Measurements from ENCODE around the gene NEU3. TPM values are rescaled to one million over a fixed set of nuclear protein-coding genes. Genes with fewer than 3 reads are reported as not detected.
A peak's percentile ranks its signal among the peaks of the same experiment; 100 is the strongest.

The NEU3 gene
- total RNA-seq = 10 to 100 TPM; 16.4 TPM

- DNase-seq = peak; percentile 90
- CTCF ChIA-PET = interaction anchor here (0.7 to 1.6 kb wide), 4 partner anchors 44 to 217 kb away, joined by 3 to 5 read pairs (median 3); no protein-coding TSS in a partner anchor
- Mint-ChIP-seq H3K4me1 (ENCODE audit: low read depth) (peaks cover 26% of the 10 kb centered on the region), H3K27me3 (ENCODE audit: low read depth) (no peaks in the 10 kb centered on the region), H3K36me3 (ENCODE audit: low read depth) (no peaks in the 10 kb centered on the region), H3K9me3 (no peaks in the 10 kb centered on the region), H3K27ac (peak within 1 kb of the TSS; percentile 79), H3K4me3 (peak within 1 kb of the TSS; percentile 95)
- intact Hi-C loops (cut with micrococcal nuclease) = loop anchor here (1.0 to 2.0 kb wide), 3 partner anchors 34 to 60 kb away; partner anchors contain the start of genes SPCS2 and XRRA1
Measured at GRCh38 chr11:74988541-74989259, at the start of gene NEU3. TSS of gene NEU3 (plus strand) at chr11:74988933. CDS start at chr11:74989061, 128 bp downstream.

DNA sequence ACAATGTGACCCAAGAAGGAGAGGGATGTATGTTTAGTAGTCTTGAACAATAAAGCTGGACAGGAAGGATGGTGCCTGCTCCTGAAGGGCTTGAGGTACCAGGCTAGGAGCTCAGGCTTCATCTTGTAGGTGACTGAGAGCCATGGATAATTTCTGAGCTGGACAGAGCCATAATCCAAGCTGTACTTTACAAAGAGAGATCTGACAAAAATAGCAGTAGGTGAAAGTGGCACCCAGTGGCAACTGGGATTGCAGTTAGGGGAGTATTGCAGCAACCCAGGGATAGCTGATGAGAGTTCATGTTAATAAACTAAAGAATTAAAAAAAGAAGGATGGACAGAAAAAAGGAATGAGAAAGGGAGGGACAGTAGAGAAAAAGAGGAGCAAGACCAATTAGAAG is 47.2 kb upstream of the NEU3 start:
- Mint-ChIP-seq H3K4me1 (ENCODE audit: low read depth) (peaks cover 9% of the 10 kb centered on the region), H3K27ac (no peak overlapping the region), H3K27me3 (ENCODE audit: low read depth) (no peaks in the 10 kb centered on the region), H3K9me3 (no peaks in the 10 kb centered on the region), H3K36me3 (ENCODE audit: low read depth) (peaks cover 8% of the 10 kb centered on the region), H3K4me3 (no peak overlapping the region)
- intact Hi-C loops (cut with micrococcal nuclease) = loop anchor here (10.0 kb wide), 1 partner anchor 393 kb away; no protein-coding TSS in a partner anchor
- DNase-seq = no peak
- CTCF ChIA-PET = interaction anchor here (0.6 to 0.8 kb wide), 2 partner anchors 12 to 18 kb away, joined by 3 read pairs; no protein-coding TSS in a partner anchor

- no peaks in the 10 kb centered on the region for H3K9me3 Mint-ChIP-seq
- no peak for DNase-seq
- intact Hi-C loops (cut with micrococcal nuclease) = loop anchor here (10.0 kb wide), 1 partner anchor 393 kb away; no protein-coding TSS in a partner anchor
- CTCF ChIA-PET = interaction anchor here (0.6 to 0.8 kb wide), 2 partner anchors 13 to 19 kb away, joined by 3 read pairs; no protein-coding TSS in a partner anchor
- H3K27ac Mint-ChIP-seq = no peak overlapping the region
- no peak overlapping the region for H3K4me3 Mint-ChIP-seq
- H3K27me3 Mint-ChIP-seq (ENCODE audit: low read depth) = no peaks in the 10 kb centered on the region
- H3K36me3 Mint-ChIP-seq (ENCODE audit: low read depth) = peaks cover 8% of the 10 kb centered on the region
- peaks cover 9% of the 10 kb centered on the region for H3K4me1 Mint-ChIP-seq (ENCODE audit: low read depth)
Measured at GRCh38 chr11:74942073-74942759, 46.5 kb upstream of the NEU3 start.

DNA sequence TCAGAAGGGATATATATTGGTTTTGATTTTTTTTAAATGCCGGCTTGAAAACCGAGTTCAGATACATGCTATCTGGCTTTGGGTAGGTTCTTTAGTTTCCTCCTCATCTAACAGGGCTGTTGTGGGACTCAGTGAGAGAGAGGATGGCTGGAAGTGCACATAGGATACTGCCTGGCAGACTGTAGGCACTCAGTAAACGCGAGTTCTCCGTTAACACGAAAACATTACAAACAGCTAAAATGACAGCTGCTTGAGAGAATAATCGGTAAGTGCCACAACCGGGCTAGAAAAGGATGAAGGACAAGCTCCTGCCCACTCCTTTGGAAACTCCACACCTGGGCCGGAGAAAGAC is 40.2 kb upstream of the NEU3 start:
- peaks cover 8% of the 10 kb centered on the region for H3K36me3 Mint-ChIP-seq (ENCODE audit: low read depth)
- H3K9me3 Mint-ChIP-seq = no peaks in the 10 kb centered on the region
- H3K4me1 Mint-ChIP-seq (ENCODE audit: low read depth) = peaks cover 32% of the 10 kb centered on the region
- H3K27me3 Mint-ChIP-seq (ENCODE audit: low read depth) = no peaks in the 10 kb centered on the region
- peak overlapping the region; percentile 98 for H3K4me3 Mint-ChIP-seq
- peak overlapping the region; percentile 89 for H3K27ac Mint-ChIP-seq
- peak; percentile 10 for DNase-seq
- CTCF ChIA-PET = interaction anchor here (1.1 kb wide), 1 partner anchor 300 kb away, joined by 3 read pairs; no protein-coding TSS in a partner anchor
- intact Hi-C loops (cut with micrococcal nuclease) = loop anchor here (2.0 to 10.0 kb wide), 4 partner anchors 200 to 456 kb away; partner anchors contain the start of genes LIPT2 and RNF169

- Mint-ChIP-seq H3K4me1 (ENCODE audit: low read depth) (peaks cover 36% of the 10 kb centered on the region), H3K27me3 (ENCODE audit: low read depth) (no peaks in the 10 kb centered on the region), H3K36me3 (ENCODE audit: low read depth) (peaks cover 8% of the 10 kb centered on the region), H3K4me3 (peak within 1 kb of the TSS; percentile 98), H3K9me3 (no peaks in the 10 kb centered on the region), H3K27ac (peak within 1 kb of the TSS; percentile 89)
- intact Hi-C loops (cut with micrococcal nuclease) = loop anchor here (1.0 to 10.0 kb wide), 9 partner anchors 39 to 551 kb away; partner anchors contain the start of genes LIPT2, NEU3, PGM2L1 and POLD3
- CTCF ChIA-PET = interaction anchor here (1.0 to 1.1 kb wide), 2 partner anchors 16 to 299 kb away, joined by 3 read pairs; no protein-coding TSS in a partner anchor
- DNase-seq = peak; percentile 100
Measured at GRCh38 chr11:74948898-74949752, 39.6 kb upstream of the NEU3 start, which contains the start of the genes SPCS2 and XRRA1. TSS of gene SPCS2 (plus strand) at chr11:74949266. CDS start at chr11:74949286, 20 bp downstream. TSS of gene XRRA1 (minus strand) at chr11:74949091. CDS start at chr11:74940878, 8,213 bp downstream.

DNA sequence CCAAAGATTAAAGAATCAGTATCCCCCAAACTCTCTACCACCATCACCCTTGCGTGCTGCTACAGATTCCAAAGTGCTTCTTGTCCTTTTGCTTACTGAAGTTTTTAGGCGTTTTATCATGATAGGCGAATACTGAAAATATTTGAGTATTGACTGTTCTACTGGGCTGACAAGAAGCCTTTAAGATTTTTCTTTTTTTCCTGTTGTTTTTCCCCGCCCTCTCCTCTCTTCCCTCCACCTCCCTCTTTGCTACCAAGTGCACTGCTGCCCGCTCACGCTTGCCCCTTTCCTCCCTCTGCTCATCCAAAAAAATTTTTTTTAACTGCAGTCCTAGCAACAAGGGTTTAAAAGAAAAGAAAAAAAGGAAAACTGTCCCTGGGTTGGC is 39.0 kb upstream of the NEU3 start:
- intact Hi-C loops (cut with micrococcal nuclease) = loop anchor here (1.0 to 10.0 kb wide), 9 partner anchors 39 to 551 kb away; partner anchors contain the start of genes LIPT2, NEU3, PGM2L1 and POLD3
- Mint-ChIP-seq H3K4me1 (ENCODE audit: low read depth) (peaks cover 38% of the 10 kb centered on the region), H3K27ac (peak overlapping the region; percentile 89), H3K9me3 (no peaks in the 10 kb centered on the region), H3K4me3 (peak overlapping the region; percentile 98), H3K36me3 (ENCODE audit: low read depth) (peaks cover 8% of the 10 kb centered on the region), H3K27me3 (ENCODE audit: low read depth) (no peaks in the 10 kb centered on the region)
- DNase-seq = no peak
- CTCF ChIA-PET = interaction anchor here (1.0 kb wide), 1 partner anchor 16 kb away, joined by 3 read pairs; no protein-coding TSS in a partner anchor

GRCh38 chr11:74950374-74950969 is 38.3 kb upstream of the NEU3 start:
- intact Hi-C loops (cut with micrococcal nuclease) = no loop called here

GRCh38 chr11:74951226-74951625 is 37.5 kb upstream of the NEU3 start:
- peaks cover 9% of the 10 kb centered on the region for H3K36me3 Mint-ChIP-seq (ENCODE audit: low read depth)
- peaks cover 48% of the 10 kb centered on the region for H3K4me1 Mint-ChIP-seq (ENCODE audit: low read depth)
- H3K4me3 Mint-ChIP-seq = no peak overlapping the region

More at GRCh38 chr11:74950374-74950969, 38.3 kb upstream of the NEU3 start:
- Mint-ChIP-seq H3K9me3 (no peaks in the 10 kb centered on the region), H3K27me3 (ENCODE audit: low read depth) (no peaks in the 10 kb centered on the region), H3K27ac (no peak overlapping the region), H3K4me1 (ENCODE audit: low read depth) (peaks cover 43% of the 10 kb centered on the region), H3K36me3 (ENCODE audit: low read depth) (peaks cover 10% of the 10 kb centered on the region), H3K4me3 (peak overlapping the region; percentile 98)
- CTCF ChIA-PET = interaction anchor here (0.6 to 1.0 kb wide), 5 partner anchors 15 to 298 kb away, joined by 3 read pairs; no protein-coding TSS in a partner anchor
- DNase-seq = no peak

DNA sequence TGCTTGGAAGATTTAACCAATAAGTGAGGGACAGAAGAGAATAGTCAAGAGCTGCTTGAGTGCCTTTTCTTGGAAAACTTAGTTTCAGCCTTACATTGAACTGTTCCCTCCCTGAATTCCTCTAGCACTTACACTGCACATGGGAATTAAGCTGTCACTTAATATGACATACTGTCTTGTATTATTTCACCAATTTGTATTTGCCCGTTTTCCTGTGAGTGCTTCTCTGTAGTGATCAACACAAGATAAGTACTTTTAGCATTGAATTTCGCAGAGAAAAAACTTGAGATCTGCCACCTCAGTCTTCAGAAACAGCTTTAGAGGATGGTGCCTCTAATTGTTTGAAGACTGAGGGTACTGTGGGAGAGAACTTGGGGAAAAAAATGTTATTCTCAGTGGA is 36.0 kb upstream of the NEU3 start:
- DNase-seq = no peak
- H3K4me3 Mint-ChIP-seq = no peak overlapping the region
- intact Hi-C loops (cut with micrococcal nuclease) = no loop called here
- CTCF ChIA-PET = interaction anchor here (0.6 to 0.7 kb wide), 2 partner anchors 8 to 70 kb away, joined by 3 to 4 read pairs; no protein-coding TSS in a partner anchor
- H3K27ac Mint-ChIP-seq = no peak overlapping the region
- H3K9me3 Mint-ChIP-seq = no peaks in the 10 kb centered on the region
- peaks cover 8% of the 10 kb centered on the region for H3K36me3 Mint-ChIP-seq (ENCODE audit: low read depth)
- H3K27me3 Mint-ChIP-seq (ENCODE audit: low read depth) = no peaks in the 10 kb centered on the region
- H3K4me1 Mint-ChIP-seq (ENCODE audit: low read depth) = peaks cover 58% of the 10 kb centered on the region

More at GRCh38 chr11:74951226-74951625, 37.5 kb upstream of the NEU3 start:
- DNase-seq = no peak
- intact Hi-C loops (cut with micrococcal nuclease) = no loop called here
- no peaks in the 10 kb centered on the region for H3K9me3 Mint-ChIP-seq
- H3K27ac Mint-ChIP-seq = no peak overlapping the region
- H3K27me3 Mint-ChIP-seq (ENCODE audit: low read depth) = no peaks in the 10 kb centered on the region
- CTCF ChIA-PET = interaction anchor here (0.6 to 0.7 kb wide), 2 partner anchors 21 to 297 kb away, joined by 3 read pairs; no protein-coding TSS in a partner anchor

DNA sequence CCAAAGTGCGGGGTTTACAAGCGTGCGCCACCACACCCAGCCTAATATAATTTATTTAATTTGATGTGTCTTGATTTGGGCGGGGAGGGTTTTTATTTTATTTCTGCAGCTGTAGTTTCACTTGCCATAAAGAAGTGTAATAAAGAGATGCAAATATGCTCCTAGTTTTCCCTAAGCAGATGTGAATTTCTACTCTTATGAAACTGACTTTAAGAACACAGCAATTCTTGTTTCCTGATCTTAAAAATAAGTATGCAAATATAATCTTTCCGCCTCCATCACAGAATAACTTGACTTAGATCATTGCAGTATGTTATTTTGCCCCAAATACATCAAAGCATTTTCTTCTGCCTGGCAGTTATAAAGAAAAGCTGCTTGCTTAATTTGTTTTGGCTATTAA is 35.3 kb upstream of the NEU3 start:
- H3K4me1 Mint-ChIP-seq (ENCODE audit: low read depth) = peaks cover 65% of the 10 kb centered on the region
- H3K27me3 Mint-ChIP-seq (ENCODE audit: low read depth) = no peaks in the 10 kb centered on the region
- no peak for DNase-seq
- intact Hi-C loops (cut with micrococcal nuclease) = no loop called here
- no peak overlapping the region for H3K27ac Mint-ChIP-seq
- H3K36me3 Mint-ChIP-seq (ENCODE audit: low read depth) = peaks cover 8% of the 10 kb centered on the region
- no peak overlapping the region for H3K4me3 Mint-ChIP-seq
- no peaks in the 10 kb centered on the region for H3K9me3 Mint-ChIP-seq
- CTCF ChIA-PET = interaction anchor here (0.5 to 1.1 kb wide), 3 partner anchors 55 to 288 kb away, joined by 3 to 10 read pairs (median 3); partner anchors contain the start of gene TPBGL

GRCh38 chr11:74954199-74954598 is 34.5 kb upstream of the NEU3 start:
- CTCF ChIA-PET = interaction anchor here (0.5 to 1.1 kb wide), 4 partner anchors 22 to 287 kb away, joined by 3 to 10 read pairs (median 4); partner anchors contain the start of gene TPBGL
- no peak for DNase-seq
- intact Hi-C loops (cut with micrococcal nuclease) = no loop called here
- H3K4me1 Mint-ChIP-seq (ENCODE audit: low read depth) = peaks cover 72% of the 10 kb centered on the region
- no peak overlapping the region for H3K4me3 Mint-ChIP-seq
- no peaks in the 10 kb centered on the region for H3K9me3 Mint-ChIP-seq
- H3K27me3 Mint-ChIP-seq (ENCODE audit: low read depth) = no peaks in the 10 kb centered on the region
- H3K27ac Mint-ChIP-seq = no peak overlapping the region
- H3K36me3 Mint-ChIP-seq (ENCODE audit: low read depth) = peaks cover 8% of the 10 kb centered on the region
